ENCODE results near the gene NDUFB7.

DNA sequence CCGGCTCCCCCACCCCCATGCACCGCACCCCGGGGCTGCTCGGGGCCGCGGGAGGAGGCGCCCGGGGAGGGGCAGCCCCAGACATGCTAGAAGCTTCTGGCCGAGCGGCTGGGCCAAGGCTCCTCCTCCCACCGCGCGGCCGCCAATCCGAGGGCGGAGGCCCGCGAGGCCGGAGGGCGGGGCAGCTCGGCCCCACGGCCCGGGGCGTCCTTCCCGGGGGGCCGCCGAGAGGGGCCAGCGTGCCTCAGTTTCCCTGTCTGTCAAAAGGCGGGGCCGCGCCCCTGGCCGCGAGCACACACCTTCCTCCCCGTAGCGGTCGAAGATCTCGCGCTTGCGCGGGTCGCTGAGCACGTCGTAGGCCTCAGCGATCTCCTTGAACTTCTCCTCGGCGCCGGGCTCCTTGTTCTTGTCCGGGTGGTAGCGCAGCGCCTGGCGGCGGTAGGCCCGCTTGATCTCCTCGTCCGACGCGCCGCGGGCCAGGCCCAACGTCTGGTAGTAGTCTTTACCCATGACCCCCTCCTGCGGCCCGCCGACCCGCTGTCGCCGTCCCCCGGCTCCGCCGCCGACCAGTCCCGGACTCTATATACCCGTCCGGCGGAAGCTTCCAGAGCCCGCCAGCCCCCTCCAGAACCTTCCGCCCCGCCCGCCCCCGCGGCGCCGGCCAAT, 53.9 kb downstream of the NDUFB7 start, which contains the start of gene DNAJB1:
- TF ChIP-seq, protein P1, sequence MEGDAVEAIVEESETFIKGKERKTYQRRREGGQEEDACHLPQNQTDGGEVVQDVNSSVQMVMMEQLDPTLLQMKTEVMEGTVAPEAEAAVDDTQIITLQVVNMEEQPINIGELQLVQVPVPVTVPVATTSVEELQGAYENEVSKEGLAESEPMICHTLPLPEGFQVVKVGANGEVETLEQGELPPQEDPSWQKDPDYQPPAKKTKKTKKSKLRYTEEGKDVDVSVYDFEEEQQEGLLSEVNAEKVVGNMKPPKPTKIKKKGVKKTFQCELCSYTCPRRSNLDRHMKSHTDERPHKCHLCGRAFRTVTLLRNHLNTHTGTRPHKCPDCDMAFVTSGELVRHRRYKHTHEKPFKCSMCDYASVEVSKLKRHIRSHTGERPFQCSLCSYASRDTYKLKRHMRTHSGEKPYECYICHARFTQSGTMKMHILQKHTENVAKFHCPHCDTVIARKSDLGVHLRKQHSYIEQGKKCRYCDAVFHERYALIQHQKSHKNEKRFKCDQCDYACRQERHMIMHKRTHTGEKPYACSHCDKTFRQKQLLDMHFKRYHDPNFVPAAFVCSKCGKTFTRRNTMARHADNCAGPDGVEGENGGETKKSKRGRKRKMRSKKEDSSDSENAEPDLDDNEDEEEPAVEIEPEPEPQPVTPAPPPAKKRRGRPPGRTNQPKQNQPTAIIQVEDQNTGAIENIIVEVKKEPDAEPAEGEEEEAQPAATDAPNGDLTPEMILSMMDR (IDR thresholded peaks at IDR 0.05): no peak
- TF ChIP-seq POLR2A (IDR thresholded peaks at IDR 0.05): peak; percentile 91
- TF ChIP-seq POLR2AphosphoS5 (IDR thresholded peaks at IDR 0.05): peak; percentile 90
